ENCODE data around the gene KRTAP10-12.
"Not testable (repeated sequence)": the region's sequence is repeated elsewhere in the genome, so short reads cannot be mapped to it uniquely, and the experiment has no call there.

KRTAP10-12 gene

GRCh38 chr21:44697172-44697810, at the start of gene KRTAP10-12:
Gene KRTAP10-12 (plus strand): TSS chr21:44697172. CDS start chr21:44697202, 30 bp downstream.
- DNase-seq (ENCODE audit: low read depth in 2 of 2, low spot score in 1 of 2): not testable (repeated sequence)

GRCh38 chr21:44647222-44647552, 49.8 kb upstream of the KRTAP10-12 start:
- no peak for DNase-seq (ENCODE audit: low read depth in 2 of 2, low spot score in 1 of 2)

- DNase-seq (ENCODE audit: low read depth in 2 of 2, low spot score in 1 of 2): no peak
These were observed 48.2 kb upstream of the KRTAP10-12 start for GRCh38 chr21:44648557-44649311.

- no peak for DNase-seq (ENCODE audit: low read depth in 2 of 2, low spot score in 1 of 2)
These were observed 47.4 kb upstream of the KRTAP10-12 start for GRCh38 chr21:44649521-44650100.

GRCh38 chr21:44650265-44650972, 46.6 kb upstream of the KRTAP10-12 start:
- no peak for DNase-seq (ENCODE audit: low read depth in 2 of 2, low spot score in 1 of 2)

GRCh38 chr21:44650973-44651675, 45.8 kb upstream of the KRTAP10-12 start:
- DNase-seq (ENCODE audit: low read depth in 2 of 2, low spot score in 1 of 2): no peak

- DNase-seq (ENCODE audit: low read depth in 2 of 2, low spot score in 1 of 2): no peak
These were observed 43.8 kb upstream of the KRTAP10-12 start for GRCh38 chr21:44653123-44653522.

GRCh38 chr21:44653656-44654575, 43.1 kb upstream of the KRTAP10-12 start:
- DNase-seq (ENCODE audit: low read depth in 2 of 2, low spot score in 1 of 2): no peak

- DNase-seq (ENCODE audit: low read depth in 2 of 2, low spot score in 1 of 2): no peak
These were observed 42.3 kb upstream of the KRTAP10-12 start, which contains the start of gene KRTAP12-4 for GRCh38 chr21:44654576-44655175. Gene KRTAP12-4 (minus strand): TSS chr21:44654659. CDS start chr21:44654614, 45 bp downstream.

GRCh38 chr21:44656868-44657267, 40.1 kb upstream of the KRTAP10-12 start:
- DNase-seq (ENCODE audit: low read depth in 2 of 2, low spot score in 1 of 2): no peak

- no peak for DNase-seq (ENCODE audit: low read depth in 2 of 2, low spot score in 1 of 2)
These were observed 39.1 kb upstream of the KRTAP10-12 start, which contains the start of gene KRTAP12-3 for GRCh38 chr21:44657635-44658540. Gene KRTAP12-3 (plus strand): TSS chr21:44657932. CDS start chr21:44657980, 48 bp downstream.

GRCh38 chr21:44658541-44658910, 38.4 kb upstream of the KRTAP10-12 start:
- no peak for DNase-seq (ENCODE audit: low read depth in 2 of 2, low spot score in 1 of 2)

GRCh38 chr21:44658913-44659595, 37.9 kb upstream of the KRTAP10-12 start:
- DNase-seq (ENCODE audit: low read depth in 2 of 2, low spot score in 1 of 2): no peak

- not testable (repeated sequence) for DNase-seq (ENCODE audit: low read depth in 2 of 2, low spot score in 1 of 2)
These were observed 35.4 kb upstream of the KRTAP10-12 start for GRCh38 chr21:44661567-44661966.

GRCh38 chr21:44664691-44665090, 32.3 kb upstream of the KRTAP10-12 start:
- no peak for DNase-seq (ENCODE audit: low read depth in 2 of 2, low spot score in 1 of 2)

GRCh38 chr21:44666401-44667320, 30.3 kb upstream of the KRTAP10-12 start, which contains the start of gene KRTAP12-2:
Gene KRTAP12-2 (minus strand): TSS chr21:44666927. CDS start chr21:44666886, 41 bp downstream.
- DNase-seq (ENCODE audit: low read depth in 2 of 2, low spot score in 1 of 2): no peak

GRCh38 chr21:44667612-44668011, 29.4 kb upstream of the KRTAP10-12 start:
- no peak for DNase-seq (ENCODE audit: low read depth in 2 of 2, low spot score in 1 of 2)

Data from stimulated activated CD8-positive, alpha-beta memory T cell treated with anti-CD3 and anti-CD28 coated beads, Interleukin-4, amount 100 ng/mL, for 4 hours (primary cell).